ENCODE data around the gene C6orf47. TPM values are rescaled to one million over a fixed set of nuclear protein-coding genes. Genes with fewer than 3 reads are reported as not detected.

C6orf47 gene
- total and polyA plus RNA-seq, 2 of the 8 experiments (the other 6 are each of a cell fraction or from before 2014, with no cell fraction given), result 4.7 to 14.6 TPM

- Histone ChIP-seq H3K4me1 (replicated peaks in 1 of 4; ENCODE audit: control insufficient read depth in 3 of 4, insufficient read depth in 4 of 4, low read length in 3 of 4) (no peaks in the 10 kb centered on the region), H3K27me3 (replicated peaks in 1 of 4; ENCODE audit: control insufficient read depth in 3 of 4, extremely low read depth in 1 of 4, insufficient read depth in 3 of 4, low read length in 3 of 4) (no peaks in the 10 kb centered on the region), H3K36me3 (ENCODE audit: control insufficient read depth in 2 of 4, insufficient read depth in 4 of 4, low read length in 3 of 4) (peaks cover 47 to 92% (median 71%) of the 10 kb centered on the region in 4 experiments), H3K14ac (ENCODE audit: insufficient read length) (no peak overlapping the region), H3K4me3 (ENCODE audit: extremely low read depth in 1 of 4, insufficient read depth in 2 of 4, low read depth in 3 of 4, low read length in 4 of 4) (no peak overlapping the region), H2BK12ac (ENCODE audit: low read depth, low read length) (no peak overlapping the region), H4K8ac (ENCODE audit: extremely low read depth, insufficient read depth, low read length) (no peak overlapping the region), H3K9ac (replicated peaks in 1 of 4; ENCODE audit: extremely low read depth in 1 of 4, low read depth in 3 of 4, low read length in 3 of 4) (no peak overlapping the region), H2BK5ac (ENCODE audit: low read depth, low read length) (no peak overlapping the region), H3K4me2 (ENCODE audit: insufficient read depth in 1 of 2, low read depth in 2 of 2, low read length in 2 of 2) (no peak overlapping the region), H2BK15ac (ENCODE audit: low read length) (no peak overlapping the region), H4K20me1 (replicated peaks in 1 of 2; ENCODE audit: control insufficient read depth in 1 of 2, insufficient read depth in 2 of 2, low read length in 2 of 2) (peaks cover 6% of the 10 kb centered on the region in 2 experiments), H3K23me2 (ENCODE audit: low read depth, low read length) (no peaks in the 10 kb centered on the region), H2BK20ac (ENCODE audit: low read length) (no peak overlapping the region), H3K9me3 (ENCODE audit: insufficient read depth in 2 of 2, low read depth in 1 of 2, low read length in 1 of 2) (no peaks in the 10 kb centered on the region), H3K27ac (ENCODE audit: low read depth, low read length) (no peak overlapping the region), H4K5ac (ENCODE audit: insufficient read length, low read depth, low read length) (no peak overlapping the region), H2BK120ac (replicated peaks; ENCODE audit: low read depth, low read length) (no peak overlapping the region), H3K79me1 (ENCODE audit: low read depth, low read length) (no peaks in the 10 kb centered on the region; the same call in none of the 2 replicates), H2AK5ac (ENCODE audit: low read depth, low read length) (no peak overlapping the region), H3K4ac (replicated peaks; ENCODE audit: insufficient read length, low read depth, low read length) (no peak overlapping the region), H4K91ac (replicated peaks; ENCODE audit: insufficient read length, low read length) (no peak overlapping the region), H3K56ac (replicated peaks; ENCODE audit: insufficient read length, low read depth, low read length) (no peak overlapping the region), H3K18ac (ENCODE audit: extremely low read depth, low read length) (no peak overlapping the region), H3K79me2 (ENCODE audit: control insufficient read depth in 1 of 2, insufficient read depth in 2 of 2, low read length in 2 of 2) (no peaks in the 10 kb centered on the region), H3K23ac (ENCODE audit: insufficient read length) (no peak overlapping the region), H2AFZ (ENCODE audit: low read length) (no peak overlapping the region)
- 93% methylated on average over 4 of the region's 6 CpGs; no CpG with 5 or more reads in 1 of the 2 experiments for WGBS, 2 experiments (ENCODE audit: extremely low coverage in 1 of 2, insufficient coverage in 1 of 2, insufficient read length in 1 of 2, insufficient replicate concordance in 2 of 2, low coverage in 1 of 2, low lambda C conversion rate in 2 of 2, missing lambda C conversion rate in 1 of 2)
- POLR2A ChIA-PET (ENCODE audit: partially characterized antibody), result interaction anchor here (0.6 to 34.9 kb wide), 9 partner anchors 7 to 164 kb away, joined by 3 to 883 read pairs (median 4); partner anchors contain the start of genes APOM, BAG6, C6orf47 and CSNK2B
- no peak for TF ChIP-seq ATF3 (IDR thresholded peaks at IDR 0.05; ENCODE audit: insufficient read depth, low read depth, low read length)
- no peak for FAIRE-seq
- CTCF ChIA-PET (ENCODE audit: partially characterized antibody), result interaction anchor here (0.7 to 1.9 kb wide), 7 partner anchors 9 to 169 kb away, joined by 3 to 6 read pairs (median 4); no protein-coding TSS in a partner anchor
- no peak for DNase-seq (ENCODE audit: low read depth in 1 of 2, low spot score in 2 of 2)
These were observed 17.6 kb downstream of the C6orf47 start for GRCh38 chr6:31642798-31643570.
